H9 (cell line): Measurements from ENCODE around the gene ANKRD29. TPM values are rescaled to one million over a fixed set of nuclear protein-coding genes. Genes with fewer than 3 reads are reported as not detected.

ENCODE experiments used
- DNase-seq: peaks from one replicate; pipeline ENCODE4 v3.0.0-alpha.2; 2017
- H2AFZ ChIP-seq: one replicate; pipeline ENCODE4 v1.6.1; 2013; ENCODE audit warnings: mild to moderate bottlenecking, low read length, control low read depth, moderate library complexity
- H2AK5ac ChIP-seq: 2 replicates; pipeline ENCODE4 v1.6.1; 2013; ENCODE audit warnings: low read length, control low read depth, mixed read lengths; ENCODE audit not compliant: insufficient read length
- H2BK120ac ChIP-seq: one replicate; pipeline ENCODE4 v1.6.1; 2013; ENCODE audit warnings: low read depth, mild to moderate bottlenecking, low read length, control low read depth, inconsistent platforms; ENCODE audit not compliant: poor library complexity, severe bottlenecking
- H2BK12ac ChIP-seq: 2 replicates; pipeline ENCODE4 v1.6.1; 2013; ENCODE audit warnings: low read length, control low read depth, mixed read lengths, low read depth; ENCODE audit not compliant: insufficient read length
- H2BK15ac ChIP-seq: 2 replicates; pipeline ENCODE4 v1.6.1; 2013; ENCODE audit warnings: low read depth, low read length, control low read depth
- H2BK20ac ChIP-seq: one replicate; pipeline ENCODE4 v1.6.1; 2013; ENCODE audit warnings: low read depth, mild to moderate bottlenecking, low read length, control low read depth, inconsistent platforms; ENCODE audit not compliant: poor library complexity, severe bottlenecking
- H2BK5ac ChIP-seq: 2 replicates; pipeline ENCODE4 v1.6.1; 2013; ENCODE audit warnings: low read length, control low read depth, mixed read lengths; ENCODE audit not compliant: insufficient read length
- H3K14ac ChIP-seq: 2 replicates; pipeline ENCODE4 v1.6.1; 2013; ENCODE audit warnings: low read length, control low read depth; ENCODE audit not compliant: insufficient read depth
- H3K18ac ChIP-seq: 2 replicates; pipeline ENCODE4 v1.6.1; 2013; ENCODE audit warnings: low read depth, mild to moderate bottlenecking, mixed read lengths, low read length, control low read depth; ENCODE audit not compliant: insufficient read length
- H3K23ac ChIP-seq: 2 replicates; pipeline ENCODE4 v1.6.1; 2013; ENCODE audit warnings: low read length, control low read depth, mixed read lengths, low read depth; ENCODE audit not compliant: insufficient read length
- H3K23me2 ChIP-seq: 2 replicates; pipeline ENCODE4 v1.6.1; 2013; ENCODE audit warnings: low read depth, mild to moderate bottlenecking, mixed read lengths, low read length, control low read depth; ENCODE audit not compliant: insufficient read length, poor library complexity, severe bottlenecking
- H3K27ac ChIP-seq: 2 replicates; pipeline ENCODE4 v1.5.1; 2013; ENCODE audit warnings: low read length, control low read depth, mixed read lengths, low read depth; ENCODE audit not compliant: insufficient read length
- H3K27me3 ChIP-seq: 2 replicates; pipeline ENCODE4 v1.6.1; 2013; ENCODE audit warnings: low read length, control low read depth, inconsistent platforms; ENCODE audit not compliant: insufficient read depth
- H3K4ac ChIP-seq: 2 replicates; pipeline ENCODE4 v1.6.1; 2013; ENCODE audit warnings: low read depth, mild to moderate bottlenecking, control low read depth, inconsistent platforms, low read length, moderate library complexity
- H3K4me1 ChIP-seq: 2 replicates; pipeline ENCODE4 v1.6.1; 2013; ENCODE audit warnings: low read length, control low read depth, inconsistent platforms; ENCODE audit not compliant: insufficient read depth
- H3K4me2 ChIP-seq: 2 replicates; pipeline ENCODE4 v1.6.1; 2013; ENCODE audit warnings: low read length, control low read depth, mixed read lengths; ENCODE audit not compliant: insufficient read length, insufficient read depth
- H3K56ac ChIP-seq: 2 replicates; pipeline ENCODE4 v1.6.1; 2013; ENCODE audit warnings: low read depth, mild to moderate bottlenecking, mixed read lengths, low read length, control low read depth; ENCODE audit not compliant: insufficient read length
- H3K79me1 ChIP-seq: 2 replicates; pipeline ENCODE4 v1.6.1; 2013; ENCODE audit warnings: low read depth, mild to moderate bottlenecking, moderate library complexity, low read length, control low read depth, inconsistent platforms; ENCODE audit not compliant: insufficient read depth, poor library complexity, severe bottlenecking
- H3K79me2 ChIP-seq: 2 replicates; pipeline ENCODE4 v1.6.1; 2013; ENCODE audit warnings: low read length, control low read depth, inconsistent platforms; ENCODE audit not compliant: insufficient read depth
- H3K9ac ChIP-seq: 2 replicates; pipeline ENCODE4 v1.6.1; 2013; ENCODE audit warnings: low read length, control low read depth, mixed read lengths; ENCODE audit not compliant: insufficient read length; ENCODE audit errors: extremely low read depth
- H3K9me3 ChIP-seq: one replicate; pipeline ENCODE4 v1.6.1; 2013; ENCODE audit warnings: low read depth, low read length, inconsistent platforms; ENCODE audit not compliant: control insufficient read depth
- H3T11ph ChIP-seq: one replicate; pipeline ENCODE4 v1.6.1; 2013; ENCODE audit warnings: mild to moderate bottlenecking, low read length, control low read depth, inconsistent platforms
- H4K20me1 ChIP-seq: one replicate; pipeline ENCODE4 v1.6.1; 2013; ENCODE audit not compliant: control insufficient read depth, insufficient read length, insufficient read depth
- H4K5ac ChIP-seq: 2 replicates; pipeline ENCODE4 v1.6.1; 2013; ENCODE audit warnings: low read depth, mild to moderate bottlenecking, mixed read lengths, low read length, control low read depth; ENCODE audit not compliant: insufficient read length
- H4K8ac ChIP-seq: replicated peaks from 2 replicates; pipeline ENCODE4 v1.6.1; 2013; ENCODE audit warnings: low read length, control low read depth, mixed read lengths, low read depth; ENCODE audit not compliant: insufficient read length
- H4K91ac ChIP-seq: 2 replicates; pipeline ENCODE4 v1.6.1; 2013; ENCODE audit warnings: low read depth, mild to moderate bottlenecking, moderate library complexity, mixed read lengths, low read length, control low read depth; ENCODE audit not compliant: insufficient read length
- H3K27ac Mint-ChIP-seq, 3 experiments: 2 replicates in 2 of 3; 3 replicates in 1 of 3; pipeline ENCODE4 v1.8.0; 2020 to 2021; ENCODE audit warnings: mixed read lengths in 3 of 3, mild to moderate bottlenecking in 1 of 3, moderate library complexity in 1 of 3
- H3K27me3 Mint-ChIP-seq: 2 replicates; pipeline ENCODE4 v1.8.0; 2021; ENCODE audit warnings: low read depth, mild to moderate bottlenecking, moderate library complexity, mixed read lengths
- H3K36me3 Mint-ChIP-seq, 3 experiments: 2 replicates in 2 of 3; 3 replicates in 1 of 3; pipeline ENCODE4 v1.8.0; 2020 to 2021; ENCODE audit warnings: low read depth in 3 of 3, mixed read lengths in 3 of 3; ENCODE audit not compliant: insufficient read depth in 1 of 3
- H3K4me1 Mint-ChIP-seq, 2 experiments: 2 replicates each; pipeline ENCODE4 v1.8.0; 2020; ENCODE audit warnings: mixed read lengths in 2 of 2
- H3K4me3 Mint-ChIP-seq, 2 experiments: 2 replicates in 1 of 2; 3 replicates in 1 of 2; pipeline ENCODE4 v1.8.0; 2020 to 2021; ENCODE audit warnings: mild to moderate bottlenecking in 2 of 2, mixed read lengths in 2 of 2, moderate library complexity in 1 of 2
- H3K9me3 Mint-ChIP-seq, 2 experiments: 2 replicates in 1 of 2; 3 replicates in 1 of 2; pipeline ENCODE4 v1.8.0; 2020; ENCODE audit warnings: mild to moderate bottlenecking in 2 of 2, mixed read lengths in 2 of 2, moderate library complexity in 1 of 2
- CTCF ChIP-seq: fragments of 200-600 bp; sonication (generic); conservative IDR thresholded peaks from 3 replicates; pipeline ENCODE4 v1.8.0; 2021; ENCODE audit warnings: antibody characterized with exemption, mild to moderate bottlenecking
- WGBS: extraction: QIAGEN DNeasy Blood & Tissue Kit; methylation state at CpG from one replicate; pipeline ENCODE4 v1.1.7; 2013; ENCODE audit warnings: missing lambda C conversion rate, low lambda C conversion rate, mixed read lengths; ENCODE audit not compliant: insufficient read length; ENCODE audit errors: extremely low coverage; 5-methylcytosine and 5-hydroxymethylcytosine counted together
- total RNA-seq: library from RNA; stranded (reverse); gene quantifications from 2 replicates; pipeline ENCODE4 v1.2.1, GENCODE V29; 2021

The ANKRD29 gene
- total RNA-seq, 1 experiment from 2014 or later = 2.1 TPM

GRCh38 chr18:23694637-23695430, 32.1 kb upstream of the ANKRD29 start:
- Histone ChIP-seq H3K27me3 (peaks cover 10% of the 10 kb centered on the region; the same call in 1 of the 2 replicates), H3K9me3 (no peaks in the 10 kb centered on the region), H4K5ac (no peak overlapping the region), H3K79me2 (no peaks in the 10 kb centered on the region), H2BK120ac (no peak overlapping the region), H4K20me1 (no peaks in the 10 kb centered on the region), H2AK5ac (no peak overlapping the region), H2BK20ac (no peak overlapping the region), H2BK12ac (no peak overlapping the region), H2BK5ac (no peak overlapping the region), H3T11ph (no peak overlapping the region), H4K8ac (no peak overlapping the region), H3K23me2 (peaks cover 5% of the 10 kb centered on the region), H3K23ac (no peak overlapping the region), H3K4ac (no peak overlapping the region), H2BK15ac (no peak overlapping the region), H2AFZ (no peak overlapping the region), H3K4me1 (no peaks in the 10 kb centered on the region), H3K56ac (no peak overlapping the region), H3K4me2 (no peak overlapping the region), H4K91ac (no peak overlapping the region), H3K9ac (no peak overlapping the region), H3K14ac (no peak overlapping the region), H3K18ac (no peak overlapping the region), H3K27ac (no peak overlapping the region), H3K79me1 (no peaks in the 10 kb centered on the region)
- peaks cover 23% of the 10 kb centered on the region for H3K27me3 Mint-ChIP-seq
- peaks cover 4 to 5% of the 10 kb centered on the region in 2 experiments; a peak in 3 of 4 replicates for H3K4me1 Mint-ChIP-seq
- no peak for DNase-seq
- H3K36me3 Mint-ChIP-seq = no peaks in the 10 kb centered on the region; a peak in 1 of 7 replicates
- TF ChIP-seq CTCF = no peak
- H3K27ac Mint-ChIP-seq = no peak overlapping the region
- H3K9me3 Mint-ChIP-seq = no peaks in the 10 kb centered on the region
- no CpG with 5 or more reads among the region's 4 CpGs for WGBS
- no peak overlapping the region for H3K4me3 Mint-ChIP-seq
